Measurements from ENCODE around the gene ST6GALNAC5.
"Not testable (repeated sequence)": the region's sequence is repeated elsewhere in the genome, so short reads cannot be mapped to it uniquely, and the experiment has no call there.

DNA sequence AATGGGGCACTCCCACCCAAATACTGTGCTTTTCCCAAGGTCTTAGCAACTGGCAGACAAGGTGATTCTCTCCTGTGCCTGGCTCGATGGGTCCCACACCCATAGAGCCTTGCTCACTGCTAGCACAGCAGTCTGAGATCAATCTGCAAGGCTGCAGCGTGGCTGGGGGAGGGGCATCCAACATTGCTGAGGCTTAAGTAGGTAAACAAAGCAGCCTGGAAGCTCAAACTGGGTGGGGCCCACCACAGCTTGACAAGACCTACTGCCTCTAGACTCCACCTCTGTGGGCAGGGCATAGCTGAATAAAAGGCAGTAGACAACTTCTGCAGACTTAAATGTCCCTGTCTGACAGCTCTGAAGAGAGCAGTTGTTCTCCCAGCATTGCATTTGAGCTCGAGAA lies 114.0 kb downstream of the ST6GALNAC5 start:
- TF ChIP-seq, protein P1, sequence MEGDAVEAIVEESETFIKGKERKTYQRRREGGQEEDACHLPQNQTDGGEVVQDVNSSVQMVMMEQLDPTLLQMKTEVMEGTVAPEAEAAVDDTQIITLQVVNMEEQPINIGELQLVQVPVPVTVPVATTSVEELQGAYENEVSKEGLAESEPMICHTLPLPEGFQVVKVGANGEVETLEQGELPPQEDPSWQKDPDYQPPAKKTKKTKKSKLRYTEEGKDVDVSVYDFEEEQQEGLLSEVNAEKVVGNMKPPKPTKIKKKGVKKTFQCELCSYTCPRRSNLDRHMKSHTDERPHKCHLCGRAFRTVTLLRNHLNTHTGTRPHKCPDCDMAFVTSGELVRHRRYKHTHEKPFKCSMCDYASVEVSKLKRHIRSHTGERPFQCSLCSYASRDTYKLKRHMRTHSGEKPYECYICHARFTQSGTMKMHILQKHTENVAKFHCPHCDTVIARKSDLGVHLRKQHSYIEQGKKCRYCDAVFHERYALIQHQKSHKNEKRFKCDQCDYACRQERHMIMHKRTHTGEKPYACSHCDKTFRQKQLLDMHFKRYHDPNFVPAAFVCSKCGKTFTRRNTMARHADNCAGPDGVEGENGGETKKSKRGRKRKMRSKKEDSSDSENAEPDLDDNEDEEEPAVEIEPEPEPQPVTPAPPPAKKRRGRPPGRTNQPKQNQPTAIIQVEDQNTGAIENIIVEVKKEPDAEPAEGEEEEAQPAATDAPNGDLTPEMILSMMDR (IDR thresholded peaks at IDR 0.05), result not testable (repeated sequence)
- not testable (repeated sequence) for TF ChIP-seq POLR2A (IDR thresholded peaks at IDR 0.05)

Data from Peyer's patch (tissue), 4 donors.